HG03460 (cell line): ENCODE measurements around the gene HBG2.
"Not testable (repeated sequence)": the region's sequence is repeated elsewhere in the genome, so short reads cannot be mapped to it uniquely, and the experiment has no call there.

ENCODE experiments used
- ATAC-seq: cut with Tn5 transposase; IDR thresholded peaks from one replicate; pipeline ENCODE4 v1.9.1; 2021; ENCODE audit not compliant: unreplicated experiment

The HBG2 gene

DNA sequence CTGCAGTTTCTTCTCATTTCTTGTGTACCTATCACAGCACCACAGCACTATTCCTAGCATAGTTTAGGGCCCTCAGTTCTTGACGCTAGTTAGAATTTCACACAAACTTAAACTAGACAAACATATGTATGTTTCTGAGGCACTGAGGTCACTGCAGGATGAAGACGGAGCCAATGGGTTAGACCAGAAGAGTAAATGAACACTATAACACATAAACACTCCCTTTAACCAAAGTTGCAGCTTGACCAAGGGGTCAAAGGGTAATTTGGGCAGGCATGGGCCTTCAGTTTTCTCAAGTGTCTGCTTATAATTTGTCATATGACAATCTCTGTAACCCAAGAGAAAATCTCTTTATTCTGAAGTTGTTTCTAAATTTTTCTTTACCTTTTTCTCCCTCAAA is 28.0 kb upstream of the HBG2 start:
- ATAC-seq, result no peak

DNA sequence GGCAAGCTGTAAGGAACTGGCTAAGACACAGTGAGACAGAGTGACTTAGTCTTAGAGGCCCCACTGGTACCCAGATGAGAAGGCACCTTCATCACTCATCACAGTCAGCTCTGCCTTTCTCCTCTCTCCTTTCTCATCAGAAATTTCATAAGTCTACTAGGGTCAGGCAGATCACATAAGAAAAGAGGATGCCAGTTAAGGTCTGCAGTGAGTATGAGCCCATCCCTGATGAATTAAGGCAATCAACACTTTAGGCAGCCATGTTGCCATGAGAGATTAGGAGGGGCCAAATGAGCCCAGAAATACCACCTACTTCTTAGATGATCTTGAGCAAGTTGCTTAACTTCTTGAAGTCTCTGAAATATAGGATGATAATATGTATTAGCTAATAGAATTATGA is 27.0 kb upstream of the HBG2 start:
- no peak for ATAC-seq

DNA sequence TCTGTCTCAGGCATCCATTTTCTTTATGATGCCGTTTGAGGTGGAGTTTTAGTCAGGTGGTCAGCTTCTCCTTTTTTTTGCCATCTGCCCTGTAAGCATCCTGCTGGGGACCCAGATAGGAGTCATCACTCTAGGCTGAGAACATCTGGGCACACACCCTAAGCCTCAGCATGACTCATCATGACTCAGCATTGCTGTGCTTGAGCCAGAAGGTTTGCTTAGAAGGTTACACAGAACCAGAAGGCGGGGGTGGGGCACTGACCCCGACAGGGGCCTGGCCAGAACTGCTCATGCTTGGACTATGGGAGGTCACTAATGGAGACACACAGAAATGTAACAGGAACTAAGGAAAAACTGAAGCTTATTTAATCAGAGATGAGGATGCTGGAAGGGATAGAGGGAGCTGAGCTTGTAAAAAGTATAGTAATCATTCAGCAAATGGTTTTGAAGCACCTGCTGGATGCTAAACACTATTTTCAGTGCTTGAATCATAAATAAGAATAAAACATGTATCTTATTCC is 26.1 kb upstream of the HBG2 start:
- peak; percentile 97 for ATAC-seq

DNA sequence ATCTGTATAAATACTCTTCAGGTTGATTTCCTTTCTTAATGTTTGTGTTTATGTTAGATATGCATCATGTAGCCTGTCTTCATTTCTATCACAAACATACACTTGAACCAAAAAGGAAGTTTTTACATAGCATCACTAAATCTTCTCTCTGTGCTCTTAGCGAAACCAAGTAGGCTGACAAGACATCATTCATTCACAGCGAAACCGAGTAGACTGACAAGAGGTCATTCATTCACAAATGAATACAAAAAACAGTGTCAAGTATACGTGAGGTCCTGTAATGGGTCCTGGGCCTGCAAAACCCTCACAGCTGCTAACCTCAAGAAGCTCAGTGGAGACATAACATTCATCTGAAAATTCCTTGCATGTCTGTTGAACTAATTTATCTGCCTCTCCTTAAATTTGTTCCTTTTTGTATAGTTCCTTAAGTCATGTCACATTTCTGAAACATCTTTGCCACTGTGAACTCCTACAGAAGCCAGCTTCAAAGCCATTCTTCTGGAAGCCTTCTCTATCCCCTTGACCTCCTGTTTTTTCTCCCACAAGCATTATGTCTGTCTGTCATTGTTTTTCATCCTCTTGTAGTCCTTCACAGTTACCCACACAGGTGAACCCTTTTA is 25.0 kb upstream of the HBG2 start:
- ATAC-seq, result no peak

DNA sequence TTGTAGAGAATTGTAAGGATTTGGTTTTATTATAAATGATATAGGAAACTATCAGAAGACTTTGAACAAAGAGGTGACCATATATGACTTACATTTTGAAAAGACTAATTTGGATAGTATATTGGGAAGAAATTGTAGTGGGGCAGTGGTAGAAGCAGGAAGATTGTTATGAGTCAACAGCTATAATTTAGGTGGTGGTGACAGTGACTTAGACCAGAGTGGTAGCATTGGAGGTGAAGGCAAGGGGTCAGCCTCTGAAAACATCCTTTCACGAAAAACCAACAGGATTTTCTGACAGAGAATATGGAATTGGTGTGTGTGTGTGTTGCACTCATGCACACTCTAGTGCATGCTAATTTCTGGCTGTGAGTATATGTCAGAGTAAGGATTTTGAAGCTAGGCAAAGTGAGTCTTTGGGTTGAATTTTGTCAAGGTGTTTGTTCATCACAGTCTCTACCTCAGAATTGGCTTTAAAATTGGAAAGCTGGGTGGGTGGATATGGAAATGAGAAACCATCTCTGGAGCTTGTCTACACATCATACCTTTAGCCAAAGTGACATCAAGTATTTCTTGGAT is 23.3 kb upstream of the HBG2 start:
- no peak for ATAC-seq

DNA sequence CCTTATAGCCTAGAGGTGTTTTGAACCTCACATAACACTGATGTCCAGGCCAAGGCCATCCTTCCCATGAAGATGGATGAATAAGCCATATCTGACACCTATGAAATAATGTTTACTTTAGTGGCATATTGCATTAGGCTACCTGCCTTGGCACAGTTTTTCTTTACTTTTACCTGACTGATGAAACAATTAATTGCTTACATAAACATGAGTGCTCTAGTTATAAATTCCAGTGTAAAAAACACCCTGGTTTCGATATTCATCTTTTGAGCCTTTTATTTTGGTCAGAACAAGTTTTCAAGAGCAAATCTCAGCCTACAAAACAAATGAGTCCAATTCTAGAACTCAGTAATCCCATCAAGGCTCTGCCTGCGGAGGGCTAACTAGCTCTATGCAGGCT is 22.1 kb upstream of the HBG2 start:
- no peak for ATAC-seq

DNA sequence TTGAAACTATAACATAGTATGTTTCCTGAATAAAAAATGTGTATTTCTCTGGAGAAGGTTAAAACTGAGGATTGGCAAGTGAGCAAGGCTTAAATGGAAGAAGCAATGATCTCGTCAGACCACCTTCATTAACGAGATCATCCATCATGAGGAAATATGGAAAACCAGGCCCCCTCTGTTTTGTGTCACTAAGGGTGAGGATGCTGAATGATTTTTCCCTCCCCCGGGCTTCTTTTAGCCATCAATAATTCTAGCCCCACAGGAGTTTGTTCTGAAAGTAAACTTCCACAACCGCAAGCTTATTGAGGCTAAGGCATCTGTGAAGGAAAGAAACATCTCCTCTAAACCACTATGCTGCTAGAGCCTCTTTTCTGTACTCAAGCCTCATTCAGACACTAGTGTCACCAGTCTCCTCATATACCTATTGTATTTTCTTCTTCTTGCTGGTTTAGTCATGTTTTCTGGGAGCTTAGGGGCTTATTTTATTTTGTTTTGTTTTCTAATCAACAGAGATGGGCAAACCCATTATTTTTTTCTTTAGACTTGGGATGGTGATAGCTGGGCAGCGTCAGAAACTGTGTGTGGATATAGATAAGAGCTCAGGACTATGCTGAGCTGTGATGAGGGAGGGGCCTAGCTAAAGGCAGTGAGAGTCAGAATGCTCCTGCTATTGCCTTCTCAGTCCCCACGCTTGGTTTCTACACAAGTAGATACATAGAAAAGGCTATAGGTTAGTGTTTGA is 21.0 kb upstream of the HBG2 start:
- ATAC-seq, result no peak

DNA sequence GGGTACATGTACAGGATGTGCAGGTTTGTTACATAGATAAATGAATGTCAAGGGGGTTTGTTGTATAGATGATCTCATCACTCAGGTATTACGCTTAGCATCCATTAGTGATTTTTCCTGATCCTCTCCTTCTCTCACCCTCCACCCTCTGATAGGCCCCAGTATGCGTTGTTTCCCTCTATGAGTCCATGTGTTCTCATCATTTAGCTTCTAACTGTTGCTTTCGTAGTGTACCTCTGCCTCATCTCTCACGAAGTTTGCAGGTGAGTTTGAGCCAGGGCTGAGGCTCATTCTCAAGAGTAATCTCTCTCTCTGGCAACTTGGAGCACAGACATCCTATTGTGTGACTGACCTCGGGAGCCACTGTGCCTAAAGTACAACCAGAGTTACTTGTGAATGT is 19.8 kb upstream of the HBG2 start:
- no peak for ATAC-seq

DNA sequence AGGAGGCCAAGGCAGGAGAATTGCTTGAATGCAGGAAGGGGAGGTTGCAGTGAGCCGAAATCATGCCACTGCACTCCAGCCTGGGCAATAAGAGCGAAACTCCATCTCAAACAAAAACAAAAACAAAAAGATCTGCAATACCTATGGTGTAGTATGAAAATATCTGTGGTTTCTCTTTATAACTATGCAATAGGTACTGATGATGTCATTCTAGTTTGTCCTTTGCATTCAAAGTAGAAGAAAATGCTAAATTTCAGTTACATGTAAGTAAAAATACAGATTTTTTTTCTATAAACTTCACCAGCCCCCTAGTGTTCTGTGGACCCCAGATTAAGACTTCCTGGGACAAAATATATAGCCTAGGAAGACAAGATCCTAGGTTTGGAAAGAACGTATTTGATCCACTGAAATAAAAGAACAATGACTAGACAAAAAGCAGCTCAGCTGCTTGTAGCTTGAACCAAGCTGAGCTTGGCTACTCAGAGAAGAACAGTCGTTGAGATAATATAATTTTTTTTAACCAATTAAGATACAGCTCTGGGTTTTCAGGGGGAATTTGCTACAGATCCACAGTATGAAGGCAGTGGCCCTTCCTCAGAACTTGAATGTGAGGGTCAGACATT is 17.9 kb upstream of the HBG2 start:
- ATAC-seq, result no peak

DNA sequence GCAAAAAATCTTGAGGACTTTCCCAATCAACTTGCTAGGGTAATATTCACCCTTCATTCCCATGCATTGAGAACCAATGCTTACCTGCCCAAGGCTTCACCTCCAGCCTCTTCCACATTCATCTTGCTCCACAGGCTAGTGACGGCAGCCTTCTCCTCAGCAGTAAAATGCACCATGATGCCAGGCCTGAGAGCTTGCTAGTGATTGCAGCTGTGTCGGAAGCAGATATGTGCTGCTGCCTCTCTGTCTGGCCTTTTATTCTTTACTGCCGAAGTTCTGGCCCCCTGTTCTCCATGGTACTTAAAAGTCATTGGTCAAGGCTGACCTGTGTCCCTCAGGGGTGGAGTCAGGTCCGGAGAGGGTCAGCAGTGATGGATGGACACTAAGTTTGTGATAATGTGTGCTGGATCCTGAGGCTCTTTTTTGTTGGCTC is 15.2 kb upstream of the HBG2 start, which contains the start of gene HBE1:
Gene HBE1 (minus strand): TSS at position 231 of the 433 bp plus-strand sequence. CDS start 55 bp downstream, at position 176.
- no peak for ATAC-seq

DNA sequence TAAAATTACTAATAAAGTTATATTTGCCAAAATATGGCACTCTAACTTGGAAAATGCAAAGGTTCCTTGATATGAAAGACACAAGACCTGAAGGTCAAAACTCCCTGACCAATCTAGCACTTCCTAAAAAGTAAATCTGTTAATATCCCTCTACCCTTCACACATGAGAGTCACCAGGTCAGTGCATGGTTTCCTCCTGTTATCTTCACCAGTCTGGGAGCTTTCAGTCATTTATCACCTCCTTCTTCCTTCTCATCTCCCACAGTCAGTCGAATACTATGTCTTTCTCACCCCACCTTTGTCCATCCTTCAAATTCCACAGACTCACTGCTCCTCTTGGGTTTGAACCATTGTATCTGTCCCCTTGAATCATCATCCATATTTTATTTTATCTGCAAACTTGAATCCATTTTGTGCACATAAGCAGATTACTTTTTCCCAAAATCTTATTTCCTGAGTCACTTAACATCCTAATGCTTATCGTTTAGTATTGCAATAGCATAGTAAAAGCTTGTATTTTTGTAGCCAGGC is 12.5 kb upstream of the HBG2 start:
- ATAC-seq, result no peak

DNA sequence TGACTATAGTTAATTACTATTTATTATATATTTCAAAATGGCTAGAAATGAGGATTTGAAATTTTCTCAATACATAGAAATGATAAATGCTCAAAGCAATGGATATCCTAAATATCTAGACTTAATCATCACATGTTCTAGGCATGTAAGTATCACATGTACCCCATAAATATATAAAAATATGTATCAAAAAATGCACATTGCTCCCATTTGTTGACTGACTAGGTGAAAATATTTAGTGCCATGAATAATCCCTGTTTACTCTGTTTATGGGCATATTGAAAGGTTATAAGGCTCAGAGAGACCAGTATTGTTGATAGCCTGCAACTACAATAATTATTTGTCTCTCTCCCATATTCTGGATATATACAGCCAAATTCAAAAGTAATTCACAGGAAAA is 12.0 kb upstream of the HBG2 start:
- no peak for ATAC-seq

DNA sequence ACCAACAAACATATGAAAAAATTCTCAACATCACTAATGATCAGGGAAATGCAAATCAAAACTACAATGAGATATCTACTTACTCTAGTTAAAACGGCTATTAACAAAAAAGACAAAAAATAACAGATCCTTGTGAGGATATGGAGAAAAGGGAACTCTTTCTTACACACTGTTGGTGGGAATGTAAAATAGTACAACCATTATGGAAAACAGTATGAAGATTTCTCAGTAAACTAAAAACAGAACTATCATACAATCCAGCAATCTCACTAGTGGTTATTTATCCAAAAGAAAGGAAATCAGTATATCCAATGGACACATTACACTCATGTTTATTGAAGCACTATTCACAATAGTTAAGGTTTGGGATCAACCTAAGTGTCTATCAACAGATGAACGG is 11.3 kb upstream of the HBG2 start:
- no peak for ATAC-seq

DNA sequence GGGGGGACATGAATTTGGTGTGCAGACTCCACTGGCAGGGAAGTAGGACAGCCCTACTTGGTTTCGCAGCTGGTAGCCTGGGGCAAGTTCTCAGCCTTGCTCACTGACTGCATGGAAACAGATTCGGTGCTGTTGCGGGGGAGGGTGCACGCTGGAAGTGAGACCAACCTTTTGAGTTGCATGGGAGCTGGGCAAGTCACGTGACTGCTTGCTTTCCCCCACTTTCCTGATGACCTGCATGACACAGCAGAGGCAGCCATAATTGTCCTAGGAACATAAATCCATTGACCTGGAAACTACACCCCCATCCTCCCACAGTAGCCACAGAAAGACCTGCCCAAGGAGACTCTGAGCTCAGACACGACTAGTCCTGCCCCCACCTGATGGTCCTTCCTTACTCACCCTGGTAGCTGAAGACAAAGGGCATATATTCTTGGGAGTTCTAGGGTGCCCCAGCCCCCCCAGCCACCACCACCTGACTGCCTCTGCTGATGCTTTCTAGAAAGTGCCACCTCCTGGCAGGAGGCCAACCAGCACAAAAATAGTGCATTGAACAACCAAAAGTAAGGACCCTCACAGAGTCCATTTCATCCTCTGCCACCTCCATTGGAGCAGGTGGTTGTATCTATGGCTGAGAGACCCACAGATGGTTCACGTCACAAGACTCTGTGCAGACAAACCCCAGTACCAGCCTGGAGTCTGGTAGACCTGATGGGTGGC is 4.1 kb upstream of the HBG2 start:
- no peak for ATAC-seq

DNA sequence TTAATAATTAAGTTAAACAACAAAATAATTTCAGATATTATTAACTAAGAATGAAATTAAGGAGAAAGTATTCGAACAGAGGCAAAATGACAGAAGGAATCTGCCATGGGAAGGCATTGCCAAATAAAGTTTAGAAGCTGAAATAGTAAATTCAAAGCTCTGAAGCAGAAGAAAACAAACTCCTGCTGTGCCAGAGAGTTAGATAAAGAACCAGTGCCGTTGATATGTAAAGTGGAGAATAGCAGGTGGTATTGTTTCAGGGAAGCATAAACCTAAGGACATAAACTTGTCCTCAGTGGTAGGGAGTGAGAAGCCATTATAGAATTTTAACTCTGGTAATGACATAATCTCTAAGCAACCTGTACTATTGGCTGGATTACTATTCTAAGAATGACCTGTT is 2.7 kb upstream of the HBG2 start:
- no peak for ATAC-seq

DNA sequence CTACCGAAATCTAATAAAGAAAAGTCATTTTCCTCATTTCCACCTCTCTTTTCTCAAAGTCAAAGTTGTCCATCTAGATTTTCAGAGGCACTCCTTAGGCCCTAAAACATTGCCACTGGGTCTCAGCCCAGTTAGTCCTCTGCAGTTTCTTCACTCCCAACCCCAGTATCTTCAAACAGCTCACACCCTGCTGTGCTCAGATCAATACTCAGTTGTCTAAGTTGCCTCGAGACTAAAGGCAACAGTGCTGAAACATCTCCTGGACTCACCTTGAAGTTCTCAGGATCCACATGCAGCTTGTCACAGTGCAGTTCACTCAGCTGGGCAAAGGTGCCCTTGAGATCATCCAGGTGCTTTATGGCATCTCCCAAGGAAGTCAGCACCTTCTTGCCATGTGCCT is 558 bp downstream of the HBG2 start:
- ATAC-seq, result not testable (repeated sequence)

DNA sequence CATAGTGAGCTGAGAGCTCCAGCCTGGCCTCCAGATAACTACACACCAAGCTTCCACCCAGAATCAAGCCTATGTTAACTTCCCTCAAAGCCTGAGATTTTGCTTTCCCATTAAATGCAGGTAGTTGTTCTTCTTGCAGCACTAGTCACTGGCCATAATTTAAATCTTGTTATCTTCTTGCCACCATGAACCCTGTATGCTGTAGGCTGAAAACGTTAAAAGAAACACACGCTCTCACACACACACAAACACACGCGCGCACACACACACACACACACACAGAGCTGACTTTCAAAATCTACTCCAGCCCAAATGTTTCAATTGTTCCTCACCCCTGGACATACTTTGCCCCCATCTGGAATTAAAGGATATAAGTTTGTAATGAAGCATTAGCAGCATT is 1.1 kb downstream of the HBG2 start:
- ATAC-seq, result not testable (repeated sequence)

DNA sequence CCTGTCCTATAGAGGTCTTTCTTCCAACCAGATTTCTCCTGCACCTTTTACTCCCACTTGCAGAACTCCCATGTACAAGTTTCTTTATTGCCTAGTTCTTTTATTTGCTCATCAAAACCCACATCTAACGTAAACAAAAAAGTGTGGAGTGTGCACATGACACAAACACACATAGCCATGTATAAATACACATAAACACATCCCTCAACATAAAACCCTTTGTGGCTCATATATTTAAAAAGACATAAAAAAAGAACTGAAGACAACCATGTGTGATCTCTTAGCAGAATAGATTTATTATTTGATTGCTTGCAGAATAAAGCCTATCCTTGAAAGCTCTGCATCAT is 1.7 kb downstream of the HBG2 start:
- no peak for ATAC-seq

DNA sequence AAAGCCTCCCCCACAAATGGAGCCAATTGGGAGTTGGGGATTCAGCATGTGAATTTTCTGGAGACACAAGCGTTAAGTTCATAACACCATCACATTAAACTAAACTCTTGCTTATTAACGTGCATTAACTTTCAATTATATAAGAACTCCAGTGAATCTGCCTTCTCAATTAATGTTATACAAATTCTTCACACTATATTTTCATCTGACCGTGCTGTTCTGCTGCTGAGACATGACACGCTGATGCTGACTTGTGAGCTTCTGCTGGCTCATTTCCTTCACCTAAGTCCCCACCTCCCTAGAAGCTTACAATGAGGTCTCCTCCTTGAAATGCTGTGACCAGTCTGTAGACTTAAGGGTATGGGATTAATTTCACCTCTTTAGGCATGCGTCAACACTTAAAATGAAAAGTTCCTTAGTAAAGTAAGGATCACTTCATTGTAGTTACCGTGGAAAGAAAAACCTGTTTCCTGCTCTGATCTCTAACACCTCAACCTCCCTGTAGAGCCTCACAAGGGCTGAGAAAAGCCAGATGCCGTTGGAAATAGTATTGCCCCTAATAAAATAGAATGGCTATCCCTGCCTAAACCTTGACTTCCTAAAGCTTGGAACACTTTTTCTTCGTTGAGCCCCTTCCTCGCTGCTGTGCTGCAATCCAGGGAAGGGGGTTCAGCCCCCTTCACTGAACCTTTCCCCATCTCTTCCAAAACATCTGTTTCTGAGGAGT is 2.2 kb downstream of the HBG2 start:
- no peak for ATAC-seq

DNA sequence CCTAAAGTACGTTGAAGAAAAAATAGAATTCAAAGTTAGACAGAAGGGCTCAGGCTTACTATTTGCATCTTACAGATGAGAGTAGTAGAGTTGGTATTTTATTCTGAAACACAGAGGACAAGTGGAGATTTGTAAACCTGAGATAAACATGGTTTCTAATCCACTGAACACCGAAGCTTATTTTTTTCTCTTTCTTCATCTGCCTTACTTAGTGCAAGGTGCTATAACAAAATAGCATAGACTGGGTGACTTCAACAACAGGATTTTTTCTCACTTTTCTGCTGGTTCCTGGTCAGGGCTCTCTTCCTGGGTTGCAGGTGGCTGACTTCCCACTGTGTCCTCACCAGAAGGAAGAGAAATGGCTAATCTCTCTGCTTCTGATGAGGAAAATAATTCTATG is 2.8 kb downstream of the HBG2 start:
- no peak for ATAC-seq
